Endothelial cell of umbilical vein (primary cell): ENCODE measurements around the gene KYAT1. TPM values are rescaled to one million over a fixed set of nuclear protein-coding genes. Genes with fewer than 3 reads are reported as not detected.

Source experiments
- BruUV-seq: library from RNA; stranded (reverse); fragments of 400-500 nt; replicated peaks from 2 replicates; lab custom pipeline; 2021; lab: Mats Ljungman, UMichigan
- CTCF ChIA-PET: fragments of 300-600, 350-600 bp; sonication (Branson Sonifier 250); formaldehyde crosslinking; loops from one replicate; lab custom pipeline; 2021; ENCODE audit warnings: antibody characterized with exemption, inconsistent platforms; lab: Charles Lee
- POLR2A ChIA-PET: fragments of 300-600, 350-600 bp; sonication (Branson Sonifier 250); formaldehyde crosslinking; loops from one replicate; lab custom pipeline; 2021; ENCODE audit warnings: antibody characterized with exemption, inconsistent platforms; lab: Charles Lee
- DNase-seq: peaks from one replicate; pipeline ENCODE4 v3.0.0-alpha.2; 2011; ENCODE audit warnings: low read depth, low spot score
- FAIRE-seq: peaks from 2 replicates; lab custom pipeline; 2011; peaks lifted over from hg19 to GRCh38; lab: Jason Lieb, UNC
- H2AFZ ChIP-seq: 2 replicates; pipeline ENCODE4 v1.6.0; 2012; ENCODE audit warnings: low read depth, low read length, control low read depth, inconsistent platforms
- H3K27ac ChIP-seq: 2 replicates; pipeline ENCODE4 v1.5.1; 2011; ENCODE audit warnings: low read depth, mild to moderate bottlenecking, control low read depth, low read length, moderate library complexity; ENCODE audit not compliant: insufficient read depth
- H3K27me3 ChIP-seq, 2 experiments: 2 replicates each; pipeline versions ENCODE4 v1.6.0 to v1.6.1; 2011; ENCODE audit warnings: low read length in 2 of 2, mixed read lengths in 1 of 2; ENCODE audit not compliant: control insufficient read depth in 2 of 2, insufficient read depth in 2 of 2
- H3K36me3 ChIP-seq, 2 experiments: 2 replicates in 1 of 2; 3 replicates in 1 of 2; pipeline ENCODE4 v1.5.1; 2011; ENCODE audit warnings: low read length in 2 of 2, mild to moderate bottlenecking in 1 of 2, moderate library complexity in 1 of 2; ENCODE audit not compliant: control insufficient read depth in 2 of 2, insufficient read depth in 2 of 2; ENCODE audit errors: extremely low read depth in 1 of 2
- H3K4me1 ChIP-seq: 3 replicates; pipeline ENCODE4 v1.5.1; 2011; ENCODE audit warnings: mild to moderate bottlenecking, low read length; ENCODE audit not compliant: control insufficient read depth, insufficient read depth; ENCODE audit errors: extremely low read depth
- H3K4me2 ChIP-seq: 2 replicates; pipeline ENCODE4 v1.6.1; 2011; ENCODE audit warnings: low read length, control low read depth, mixed read lengths; ENCODE audit not compliant: insufficient read depth
- H3K4me3 ChIP-seq, 3 experiments: fragments of 200-600 bp in 1 of 3; sonication (generic), shearing (Covaris generic) in 1 of 3; replicated peaks in 1 of 3; 2 replicates each; pipeline ENCODE4 v1.5.1; 2011 to 2016; ENCODE audit warnings: control low read depth in 3 of 3, low read length in 3 of 3, mild to moderate bottlenecking in 2 of 3, inconsistent platforms in 1 of 3, low read depth in 1 of 3, moderate library complexity in 1 of 3; ENCODE audit not compliant: insufficient read depth in 1 of 3
- H3K79me2 ChIP-seq: 2 replicates; pipeline ENCODE4 v1.6.0; 2012; ENCODE audit warnings: low read length, inconsistent platforms; ENCODE audit not compliant: control insufficient read depth, insufficient read depth
- H3K9ac ChIP-seq: replicated peaks from 2 replicates; pipeline ENCODE3; 2011; ENCODE audit warnings: low read length, control low read depth; ENCODE audit not compliant: insufficient read depth; ENCODE audit errors: extremely low read depth
- H3K9me1 ChIP-seq: replicated peaks from 3 replicates; pipeline ENCODE4 v1.6.0; 2011; ENCODE audit warnings: mild to moderate bottlenecking, low read length; ENCODE audit not compliant: control insufficient read depth, insufficient read depth; ENCODE audit errors: extremely low read depth
- H3K9me3 ChIP-seq: replicated peaks from 2 replicates; pipeline ENCODE4 v1.5.1; 2012; ENCODE audit warnings: low read length, inconsistent platforms; ENCODE audit not compliant: control insufficient read depth, insufficient read depth
- H4K20me1 ChIP-seq: replicated peaks from 2 replicates; pipeline ENCODE3; 2011; ENCODE audit warnings: mild to moderate bottlenecking, low read length; ENCODE audit not compliant: control insufficient read depth, insufficient read depth; ENCODE audit errors: extremely low read depth
- JUN ChIP-seq: IDR thresholded peaks from 2 replicates; pipeline ENCODE4 v1.6.1; 2011; ENCODE audit warnings: borderline replicate concordance, low read depth; ENCODE audit not compliant: insufficient read length, insufficient read depth
- MAX ChIP-seq: IDR thresholded peaks from 2 replicates; pipeline ENCODE4 v1.6.1; 2011; ENCODE audit not compliant: insufficient read depth, insufficient read length
- MYC ChIP-seq: IDR thresholded peaks from one replicate; pipeline ENCODE4 v1.6.1; 2011; ENCODE audit warnings: mild to moderate bottlenecking, low read depth, low read length
- POLR2AphosphoS5 ChIP-seq: IDR thresholded peaks from 2 replicates; pipeline ENCODE4 v1.6.1; 2012; ENCODE audit warnings: low read depth, mild to moderate bottlenecking, control low read depth, low read length, moderate library complexity; ENCODE audit not compliant: insufficient read depth
- dilution Hi-C: fragments of 300-500 bp; cut with MboI; formaldehyde crosslinking; loops from one replicate; pipeline ENCODE4 v1.15.0; 2019; ENCODE audit warnings: low sequenced_read_pairs; ENCODE audit not compliant: extremely low pct_ligation_motif_present
- intact Hi-C: fragments of 100-400 bp; cut with micrococcal nuclease; formaldehyde crosslinking; loops from one replicate; pipeline ENCODE4 v1.10.0; 2022
- polyA plus RNA-seq, 4 experiments: library from polyadenylated mRNA; depleted of rRNA in 3 of 4; stranded (reverse) in 3 of 4; unstranded in 1 of 4; fragments of >200 nt; gene quantifications; 2 replicates each; pipeline versions ENCODE4 v1.2.1 to v1.2.3, GENCODE V29; 2011 to 2012; ENCODE audit warnings: missing spikeins in 1 of 4
- total RNA-seq: library from RNA; stranded (reverse); gene quantifications from 2 replicates; pipeline ENCODE4 v1.2.3, GENCODE V29; 2021
- TF ChIP-seq, protein P1 (sequence below), 2 donors: IDR thresholded peaks; 1 replicate in 1 of 2; 2 replicates in 1 of 2; pipeline ENCODE4 v1.5.1; 2011; ENCODE audit warnings: low read length in 2 of 2, mild to moderate bottlenecking in 2 of 2, moderate library complexity in 2 of 2, control low read depth in 1 of 2, inconsistent platforms in 1 of 2, low read depth in 1 of 2; ENCODE audit not compliant: insufficient read depth in 1 of 2; ENCODE audit errors: extremely low read depth in 1 of 2

KYAT1 gene
- total and polyA plus RNA-seq, 2 donors (not counting 3 experiments of a cell fraction or from before 2014, with no cell fraction given): 7.2 to 9.6 TPM

DNA sequence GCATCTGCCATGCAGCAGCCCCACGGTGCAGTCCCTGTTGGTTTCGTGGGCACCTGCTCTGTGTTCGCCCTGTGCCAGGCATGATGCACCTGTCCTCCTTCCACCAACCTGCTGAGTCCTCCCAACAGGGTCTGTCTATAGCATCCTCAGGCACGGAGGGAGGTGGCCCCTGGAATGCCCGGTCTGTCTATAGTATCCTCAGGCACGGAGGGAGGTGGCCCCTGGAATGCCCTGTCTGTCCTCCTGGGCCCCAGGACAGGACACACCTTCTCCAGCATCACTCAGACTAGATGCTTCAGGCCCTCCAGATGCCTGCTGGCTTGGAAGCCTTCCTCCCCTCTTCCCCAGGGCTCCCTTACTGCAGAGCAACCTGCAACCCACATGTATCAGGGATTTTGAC is 29.2 kb upstream of the KYAT1 start:
- intact Hi-C loops: loop anchor here (1.0 kb wide), 3 partner anchors 19 to 29 kb away; partner anchors contain the start of gene LRRC8A
- TSS peak; percentile 59 for BruUV-seq
- Histone ChIP-seq H2AFZ (no peak overlapping the region), H3K27me3 (no peaks in the 10 kb centered on the region), H3K36me3 (peaks cover 17 to 45% of the 10 kb centered on the region in 2 experiments), H3K27ac (peak overlapping the region; percentile 94), H3K79me2 (peaks cover 82% of the 10 kb centered on the region), H3K4me3 (no peak overlapping the region), H3K9me3 (no peaks in the 10 kb centered on the region), H3K4me1 (peaks cover 51% of the 10 kb centered on the region), H3K4me2 (no peak overlapping the region), H4K20me1 (no peaks in the 10 kb centered on the region), H3K9ac (peak overlapping the region; percentile 42), H3K9me1 (no peaks in the 10 kb centered on the region)
- FAIRE-seq (peak; percentile 73), DNase-seq (no peak)
- no peak for TF ChIP-seq MYC
- TF ChIP-seq, protein P1, sequence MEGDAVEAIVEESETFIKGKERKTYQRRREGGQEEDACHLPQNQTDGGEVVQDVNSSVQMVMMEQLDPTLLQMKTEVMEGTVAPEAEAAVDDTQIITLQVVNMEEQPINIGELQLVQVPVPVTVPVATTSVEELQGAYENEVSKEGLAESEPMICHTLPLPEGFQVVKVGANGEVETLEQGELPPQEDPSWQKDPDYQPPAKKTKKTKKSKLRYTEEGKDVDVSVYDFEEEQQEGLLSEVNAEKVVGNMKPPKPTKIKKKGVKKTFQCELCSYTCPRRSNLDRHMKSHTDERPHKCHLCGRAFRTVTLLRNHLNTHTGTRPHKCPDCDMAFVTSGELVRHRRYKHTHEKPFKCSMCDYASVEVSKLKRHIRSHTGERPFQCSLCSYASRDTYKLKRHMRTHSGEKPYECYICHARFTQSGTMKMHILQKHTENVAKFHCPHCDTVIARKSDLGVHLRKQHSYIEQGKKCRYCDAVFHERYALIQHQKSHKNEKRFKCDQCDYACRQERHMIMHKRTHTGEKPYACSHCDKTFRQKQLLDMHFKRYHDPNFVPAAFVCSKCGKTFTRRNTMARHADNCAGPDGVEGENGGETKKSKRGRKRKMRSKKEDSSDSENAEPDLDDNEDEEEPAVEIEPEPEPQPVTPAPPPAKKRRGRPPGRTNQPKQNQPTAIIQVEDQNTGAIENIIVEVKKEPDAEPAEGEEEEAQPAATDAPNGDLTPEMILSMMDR (IDR thresholded peaks at IDR 0.05; ENCODE audit: extremely low read depth in 1 of 2, insufficient read depth in 1 of 2, low read depth in 1 of 2, low read length in 2 of 2): no peak
- TF ChIP-seq JUN: no peak
- TF ChIP-seq MAX: no peak
- no peak for TF ChIP-seq POLR2AphosphoS5
- dilution Hi-C loops: no loop called here
- CTCF ChIA-PET: interaction anchor here (1.0 to 2.6 kb wide), 3 partner anchors 19 to 48 kb away, joined by 3 to 8 read pairs (median 7); no protein-coding TSS in a partner anchor
- POLR2A ChIA-PET: interaction anchor here (0.6 kb wide), 1 partner anchor 23 kb away, joined by 3 read pairs; no protein-coding TSS in a partner anchor
